Peyer's patch (tissue), 4 donors: ENCODE results near the gene SREBF2.

ENCODE experiments used
- CTCF ChIP-seq, 6 experiments: fragments of 450-650 bp in 4 of 6; fragments of 200-600 bp in 2 of 6; sonication (generic) in 1 of 6; IDR thresholded peaks; one replicate each; pipeline ENCODE4 v1.5.1; 2017 to 2019; ENCODE audit warnings: antibody characterized with exemption in 6 of 6, mild to moderate bottlenecking in 3 of 6, moderate library complexity in 1 of 6
- POLR2A ChIP-seq, 2 donors: fragments of 450-650 bp; IDR thresholded peaks; one replicate each; pipeline ENCODE4 v1.5.1; 2017; ENCODE audit warnings: antibody characterized with exemption in 2 of 2, mild to moderate bottlenecking in 2 of 2, moderate library complexity in 2 of 2

GRCh38 chr22:41907436-41908401 is 74.8 kb downstream of the SREBF2 start:
- no peak for TF ChIP-seq CTCF (IDR thresholded peaks at IDR 0.05)
- no peak for TF ChIP-seq POLR2A (IDR thresholded peaks at IDR 0.05)
